ENCODE results near the gene HPCA.
"Not testable (repeated sequence)": the region's sequence is repeated elsewhere in the genome, so short reads cannot be mapped to it uniquely, and the experiment has no call there.

The HPCA gene

DNA sequence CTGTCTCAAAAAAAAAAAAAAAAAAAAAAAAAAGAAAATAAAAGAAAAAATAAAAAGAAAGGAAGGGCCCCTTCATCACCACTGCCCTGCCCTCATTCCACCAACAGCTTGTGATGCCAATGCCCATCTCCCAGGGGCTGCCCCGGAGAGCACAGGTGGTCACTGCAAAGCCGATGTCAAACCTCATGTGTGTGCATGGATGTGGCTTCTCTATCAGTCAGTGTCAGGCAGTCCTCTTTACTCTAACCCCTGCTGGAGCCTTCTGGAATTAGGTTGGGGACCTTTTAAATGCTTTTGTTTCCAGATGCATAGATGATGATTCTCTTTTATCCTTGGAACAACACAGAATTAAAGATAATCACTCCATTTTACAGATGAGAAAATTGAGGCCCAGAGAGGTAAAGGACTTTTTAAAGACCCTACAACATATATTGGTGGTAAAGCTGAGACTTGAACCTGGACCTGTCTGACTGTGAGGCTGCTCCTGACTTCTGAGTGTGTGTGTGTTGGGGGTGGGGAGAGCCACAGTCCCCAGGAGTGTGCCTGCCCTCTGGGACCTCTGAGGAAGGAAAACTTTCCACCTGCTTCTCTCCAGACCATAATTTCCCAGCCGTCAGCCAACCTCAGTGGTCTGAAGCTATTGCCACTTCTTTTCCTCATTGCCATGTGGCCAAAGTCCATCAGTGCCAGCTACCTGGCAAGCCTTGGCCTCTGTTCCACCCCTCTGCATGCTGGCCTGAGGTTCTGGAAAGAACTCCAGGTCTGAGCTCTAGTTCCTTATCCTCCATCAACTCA is 17.9 kb downstream of the HPCA start:
- DNase-seq: no peak

- DNase-seq: no peak
Measured at GRCh38 chr1:32904797-32905196, 18.5 kb downstream of the HPCA start.

- DNase-seq: not testable (repeated sequence)
Measured at GRCh38 chr1:32905588-32905987, 19.3 kb downstream of the HPCA start.

DNA sequence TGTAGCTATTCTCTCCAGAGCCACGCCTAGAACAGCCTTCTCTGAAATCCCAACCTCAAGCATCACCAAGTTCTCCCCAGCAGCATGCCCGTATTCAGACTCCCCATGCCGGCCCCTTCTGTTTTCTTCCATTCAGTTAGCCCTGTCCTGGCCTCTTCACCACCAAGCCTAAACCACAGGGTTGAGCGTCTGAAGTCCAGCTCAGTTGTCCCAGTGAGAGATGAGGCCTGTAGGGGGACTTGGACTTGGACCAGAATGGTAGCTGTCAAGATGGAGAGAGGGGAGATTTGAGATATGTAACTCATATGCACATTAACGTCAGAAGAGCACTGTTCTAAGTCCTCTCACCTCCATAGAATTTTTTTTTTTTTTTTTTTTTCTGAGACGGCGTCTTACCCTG is 20.4 kb downstream of the HPCA start:
- DNase-seq: no peak

DNA sequence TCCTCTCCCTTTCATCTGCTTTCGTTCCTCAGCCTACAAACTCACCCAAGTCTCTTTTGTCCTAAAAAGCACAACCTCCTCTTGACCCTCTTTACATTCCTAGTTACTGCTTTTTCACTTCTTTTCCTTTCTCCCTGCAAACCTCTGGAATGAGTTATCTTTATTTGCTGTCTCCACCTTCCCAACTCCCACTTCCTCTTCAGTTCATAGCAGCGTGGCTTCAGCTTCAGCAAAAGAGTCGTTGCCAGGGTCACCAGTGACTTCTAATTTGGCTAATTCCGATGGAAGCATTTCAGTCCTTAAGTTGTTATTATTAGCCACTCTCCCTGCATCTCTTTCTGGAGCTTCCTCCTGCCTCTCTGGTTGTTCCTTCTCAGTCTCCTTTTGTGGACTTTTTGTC is 21.1 kb downstream of the HPCA start:
- no peak for DNase-seq

DNA sequence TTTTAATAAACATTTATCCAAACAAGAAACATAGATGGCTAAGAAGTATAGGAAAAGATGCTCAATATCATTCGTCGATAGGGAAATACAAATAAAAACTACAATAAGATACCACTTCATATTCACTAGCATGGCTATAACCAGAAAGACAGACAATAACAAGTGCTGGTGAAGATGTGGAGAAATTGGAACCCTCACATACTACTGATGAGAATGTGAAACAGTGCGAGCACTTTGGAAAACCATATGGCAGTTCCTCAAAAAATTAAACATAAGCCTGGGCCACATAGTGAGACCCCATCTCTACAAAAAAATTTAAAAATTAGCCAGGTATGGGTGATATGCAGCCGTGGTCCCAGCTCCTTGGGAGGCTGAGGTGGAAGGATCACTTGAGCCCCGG is 24.0 kb downstream of the HPCA start:
- DNase-seq: no peak

GRCh38 chr1:32915766-32916706 is 29.7 kb downstream of the HPCA start:
- DNase-seq: no peak

GRCh38 chr1:32917521-32917920 is 31.2 kb downstream of the HPCA start:
- DNase-seq: no peak

DNA sequence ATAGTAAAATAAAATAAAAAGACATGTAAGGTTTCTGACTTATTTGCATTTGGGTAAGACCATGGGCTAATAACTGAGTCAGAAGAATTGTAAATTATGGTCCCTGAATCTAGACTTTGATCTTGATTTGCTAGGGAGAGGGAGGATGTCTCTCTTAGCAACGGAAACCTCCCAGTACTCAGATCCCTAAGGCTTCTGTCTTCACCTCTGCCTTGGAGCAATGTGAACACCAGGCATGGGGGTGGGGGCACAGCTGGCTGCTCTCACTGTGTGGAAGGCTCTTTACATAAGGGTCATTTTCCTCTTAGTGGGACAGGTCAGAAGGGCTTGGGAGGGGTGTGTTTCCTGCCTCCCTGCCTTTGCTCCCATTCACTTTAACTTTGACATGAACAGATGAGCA is 31.9 kb downstream of the HPCA start:
- no peak for DNase-seq

DNA sequence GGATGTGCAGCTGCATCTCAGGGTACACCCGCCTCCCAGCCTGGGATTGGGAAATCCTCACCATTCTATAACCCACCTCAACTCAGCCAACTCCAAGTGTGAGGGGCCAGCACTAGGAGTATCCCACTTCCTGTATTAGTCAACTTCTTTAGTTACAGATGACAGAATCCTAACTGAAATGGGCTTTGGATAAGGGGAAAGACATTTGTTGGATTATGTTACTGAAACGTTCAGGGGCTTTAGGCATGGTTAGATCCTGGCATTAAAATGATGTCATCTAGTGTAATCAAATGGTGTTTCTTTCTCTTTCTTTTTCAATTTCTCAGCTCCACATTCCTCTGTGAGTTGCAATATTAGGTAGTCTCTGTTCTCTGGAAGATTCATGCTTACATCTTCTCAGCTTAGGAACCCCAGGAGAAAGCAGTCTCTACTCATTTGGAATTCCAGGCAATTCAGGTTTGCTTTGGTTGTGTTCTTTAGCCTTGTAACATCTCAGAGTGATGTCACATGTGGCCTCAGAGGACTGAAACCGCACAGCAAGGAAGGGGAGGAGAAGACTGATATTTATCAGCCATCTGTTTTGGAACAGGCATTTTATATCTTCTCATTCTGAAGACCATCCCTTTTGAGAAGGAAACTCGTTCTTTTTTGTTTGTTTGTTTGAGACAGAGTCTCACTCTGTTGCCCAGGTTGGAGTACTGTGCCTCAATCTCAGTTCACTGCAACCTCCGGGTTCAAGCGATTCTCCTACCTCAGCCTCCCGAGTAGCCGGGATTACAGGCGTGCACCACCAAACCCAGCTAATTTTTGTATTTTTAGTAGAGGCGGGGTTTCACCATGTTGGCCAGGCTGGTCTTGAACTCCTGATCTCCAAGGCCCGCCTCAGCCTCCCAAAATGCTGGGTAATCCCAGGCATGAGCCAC is 33.8 kb downstream of the HPCA start:
- DNase-seq: no peak

GRCh38 chr1:32920833-32921232 is 34.5 kb downstream of the HPCA start:
- DNase-seq: no peak

DNA sequence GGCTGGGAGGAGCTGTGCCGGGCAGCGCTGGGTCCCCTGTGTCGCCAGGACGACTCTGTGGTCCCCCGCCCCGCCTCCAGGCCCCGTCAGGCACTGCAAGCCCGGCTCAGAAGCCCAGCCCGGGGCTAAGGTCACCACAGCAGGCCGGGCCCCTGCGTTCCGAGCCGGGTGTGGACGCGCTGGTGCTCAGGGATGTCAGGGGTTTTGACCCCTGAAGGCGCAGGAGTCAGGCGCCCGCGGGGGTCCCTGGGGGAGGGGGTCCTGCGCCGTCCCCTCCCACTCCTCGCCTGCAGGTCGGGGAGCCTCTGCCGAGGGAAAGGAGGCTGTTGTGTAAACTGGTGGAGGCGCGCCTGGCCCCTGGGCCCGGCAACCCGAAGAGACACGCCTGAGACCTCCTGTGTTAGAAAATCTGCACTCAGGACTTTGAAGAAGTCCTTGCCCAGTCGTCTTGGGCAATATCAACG is 38.6 kb downstream of the HPCA start:
- no peak for DNase-seq

- no peak for DNase-seq
Measured at GRCh38 chr1:32925403-32926162, 39.3 kb downstream of the HPCA start.

GRCh38 chr1:32926562-32926961 is 40.3 kb downstream of the HPCA start:
- DNase-seq: no peak

GRCh38 chr1:32927441-32927840 is 41.1 kb downstream of the HPCA start:
- no peak for DNase-seq

- DNase-seq: no peak
Measured at GRCh38 chr1:32928285-32928684, 42.0 kb downstream of the HPCA start.

DNA sequence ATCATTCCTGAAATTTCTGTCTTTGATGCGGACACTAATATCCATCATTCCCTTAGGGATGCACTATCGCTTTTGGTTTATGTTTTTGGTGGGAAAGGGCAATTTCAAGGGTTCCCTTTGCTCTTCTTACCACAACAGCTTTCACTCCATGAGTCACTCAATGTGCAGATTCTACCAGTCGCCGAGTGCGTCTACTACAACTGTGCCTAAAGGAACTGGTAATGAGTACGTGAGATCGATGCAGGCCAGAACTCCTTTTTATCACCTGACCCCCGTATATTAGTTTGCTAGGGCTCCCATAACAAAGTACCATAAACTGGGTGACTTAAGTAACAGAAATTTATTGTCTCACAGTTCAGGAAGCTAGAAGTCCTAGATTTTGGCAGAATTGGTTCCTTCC is 42.4 kb downstream of the HPCA start:
- DNase-seq: no peak

DNA sequence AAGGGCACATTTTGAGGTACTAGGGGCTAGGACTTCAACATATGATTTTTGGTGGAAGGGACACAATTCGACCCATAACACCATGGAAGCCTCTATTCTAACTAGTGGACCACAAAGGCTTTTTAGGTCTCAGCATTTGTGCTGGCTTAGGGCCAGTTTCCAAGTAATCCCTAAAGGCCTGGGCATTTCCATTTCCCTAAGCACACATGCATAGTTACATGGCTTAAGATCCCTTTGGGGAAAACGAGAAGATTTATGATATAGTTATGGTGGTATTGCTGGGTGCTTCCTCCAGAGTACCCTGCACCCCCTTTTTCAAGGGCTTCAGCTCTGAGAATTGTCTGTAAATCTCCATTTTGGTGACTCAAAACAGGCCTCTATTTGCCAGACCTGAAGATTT is 43.1 kb downstream of the HPCA start:
- no peak for DNase-seq

- no peak for DNase-seq
Measured at GRCh38 chr1:32931760-32932159, 45.5 kb downstream of the HPCA start.

- DNase-seq: no peak
Measured at GRCh38 chr1:32933742-32934322, 47.5 kb downstream of the HPCA start.

DNA sequence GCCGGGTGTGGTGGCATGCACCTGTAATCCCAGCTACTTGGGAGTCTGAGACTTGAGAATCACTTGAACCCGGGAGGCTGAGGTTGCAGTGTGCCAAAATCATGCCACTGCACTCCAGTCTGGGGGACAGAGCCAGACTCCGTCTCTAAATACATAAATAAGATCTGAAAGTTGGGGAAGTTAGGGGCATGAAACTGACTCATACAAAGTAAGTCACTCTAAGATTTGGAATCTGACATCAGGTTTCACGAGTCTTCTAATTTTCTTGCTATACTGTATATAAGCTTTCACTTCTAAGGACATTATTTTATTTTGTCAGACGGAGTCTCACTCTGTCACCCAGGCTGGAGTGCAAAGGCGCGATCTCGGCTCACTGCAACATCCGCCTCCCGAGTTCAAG is 48.2 kb downstream of the HPCA start:
- no peak for DNase-seq

- no peak for DNase-seq
Measured at GRCh38 chr1:32937061-32937460, 50.8 kb downstream of the HPCA start.
